K562 (cell line): Measurements from ENCODE around the gene PPT2. TPM values are rescaled to one million over a fixed set of nuclear protein-coding genes. Genes with fewer than 3 reads are reported as not detected.

ENCODE experiments used
- DACH1 ChIP-seq: fragments of 450-650 bp; IDR thresholded peaks from 2 replicates; pipeline ENCODE4 v1.6.1; 2018; ENCODE audit not compliant: partially characterized antibody
- EGR1 ChIP-seq: fragments of 450-650 bp; conservative IDR thresholded peaks from 2 replicates; pipeline ENCODE4 v1.6.1; 2017; ENCODE audit warnings: mild to moderate bottlenecking
- FOS ChIP-seq: IDR thresholded peaks from 3 replicates; pipeline ENCODE4 v1.6.1; 2011; ENCODE audit not compliant: insufficient read length; ENCODE audit errors: extremely low read depth
- PPARD ChIP-seq: fragments of 250-450 bp; sonication (Bioruptor Pico); IDR thresholded peaks from 2 replicates; pipeline ENCODE4 v1.8.0; 2022; ENCODE audit warnings: inconsistent platforms, mild to moderate bottlenecking, moderate library complexity
- RAD21 ChIP-seq, 2 experiments: fragments of 250-450 bp in 1 of 2; fragments of 450-650 bp in 1 of 2; sonication (Bioruptor Pico) in 1 of 2; formaldehyde crosslinking in 1 of 2; IDR thresholded peaks in 1 of 2; conservative IDR thresholded peaks in 1 of 2; 2 replicates each; pipeline versions ENCODE4 v1.4.0 to v1.8.0; 2020 to 2022; ENCODE audit warnings: mild to moderate bottlenecking in 2 of 2, moderate library complexity in 1 of 2
- RFX7 ChIP-seq: fragments of 250-450 bp; sonication (Bioruptor Pico); IDR thresholded peaks from 2 replicates; pipeline ENCODE4 v1.5.1; 2021; ENCODE audit warnings: mild to moderate bottlenecking
- SAFB ChIP-seq: fragments of 200-400 bp; formaldehyde crosslinking; IDR thresholded peaks from 2 replicates; pipeline ENCODE4 v1.6.1; 2017; ENCODE audit warnings: low read depth, low read length, borderline replicate concordance
- SIRT6 ChIP-seq: IDR thresholded peaks from one replicate; pipeline ENCODE4 v1.6.1; 2012; ENCODE audit warnings: low read depth, mild to moderate bottlenecking, control low read depth, inconsistent platforms, low read length, moderate library complexity
- ZNF174 ChIP-seq: fragments of 250-450 bp; sonication (Bioruptor Pico); IDR thresholded peaks from 2 replicates; pipeline ENCODE4 v1.4.0; 2020; ENCODE audit warnings: mild to moderate bottlenecking
- ZNF232 ChIP-seq: sonication (generic); formaldehyde crosslinking; IDR thresholded peaks from 2 replicates; pipeline ENCODE4 v1.8.0; 2022; ENCODE audit warnings: mild to moderate bottlenecking, missing genetic modification reagents
- polyA plus RNA-seq, 8 experiments: library from polyadenylated mRNA; depleted of rRNA in 4 of 8; stranded (reverse) in 5 of 8; unstranded in 3 of 8; fragments of >200 nt; fragmentation: Nextera tagmentation in 2 of 8; fragmentation: Illumina TruSeq in 1 of 8; extraction: Ambion mirVana in 2 of 8; extraction: Trizol in 1 of 8; gene quantifications; 2 replicates each; pipeline versions ENCODE4 v1.2.1 to v1.2.3, GENCODE V29; 2011 to 2014; ENCODE audit warnings: inconsistent platforms in 1 of 8, missing spikeins in 1 of 8
- total RNA-seq, 7 experiments: library from RNA; depleted of rRNA in 6 of 7; stranded (reverse); fragments of >200 nt in 6 of 7; fragmentation: Illumina TruSeq in 2 of 7; extraction: Trizol in 2 of 7; gene quantifications; 2 replicates each; pipeline versions ENCODE4 v1.2.1 to v1.2.3, GENCODE V29; 2011 to 2021; ENCODE audit warnings: low replicate concordance in 1 of 7
- TF ChIP-seq, protein P1 (sequence below), 2 experiments: IDR thresholded peaks; 2 replicates each; pipeline ENCODE4 v1.6.1; 2012; ENCODE audit warnings: improper control_type of control experiment in 2 of 2, low read depth in 2 of 2, low read length in 2 of 2, borderline replicate concordance in 1 of 2
- TF ChIP-seq, protein P2 (sequence below): sonication (generic); formaldehyde crosslinking; IDR thresholded peaks from 2 replicates; pipeline ENCODE4 v1.8.1; 2023; ENCODE audit warnings: mild to moderate bottlenecking, missing genetic modification reagents
- TF ChIP-seq, protein P3 (sequence below): fragments of 250-450 bp; sonication (Bioruptor Pico); IDR thresholded peaks from 2 replicates; pipeline ENCODE4 v1.5.0; 2021
- TF ChIP-seq, protein P4 (sequence below): sonication (generic); formaldehyde crosslinking; IDR thresholded peaks from 2 replicates; pipeline ENCODE4 v1.8.0; 2022; ENCODE audit warnings: mild to moderate bottlenecking, missing genetic modification reagents
- TF ChIP-seq, protein P5 (sequence below): fragments of 200-800 bp; sonication (Bioruptor generic); IDR thresholded peaks from 2 replicates; pipeline ENCODE4 v1.6.1; 2017; ENCODE audit warnings: missing genetic modification characterization, missing compliant biosample characterization

Gene PPT2
- total and polyA plus RNA-seq, 9 of the 15 experiments (the other 6 are each of a cell fraction or from before 2014, with no cell fraction given) = 27.4 to 98.8 (median 69.9) TPM

DNA sequence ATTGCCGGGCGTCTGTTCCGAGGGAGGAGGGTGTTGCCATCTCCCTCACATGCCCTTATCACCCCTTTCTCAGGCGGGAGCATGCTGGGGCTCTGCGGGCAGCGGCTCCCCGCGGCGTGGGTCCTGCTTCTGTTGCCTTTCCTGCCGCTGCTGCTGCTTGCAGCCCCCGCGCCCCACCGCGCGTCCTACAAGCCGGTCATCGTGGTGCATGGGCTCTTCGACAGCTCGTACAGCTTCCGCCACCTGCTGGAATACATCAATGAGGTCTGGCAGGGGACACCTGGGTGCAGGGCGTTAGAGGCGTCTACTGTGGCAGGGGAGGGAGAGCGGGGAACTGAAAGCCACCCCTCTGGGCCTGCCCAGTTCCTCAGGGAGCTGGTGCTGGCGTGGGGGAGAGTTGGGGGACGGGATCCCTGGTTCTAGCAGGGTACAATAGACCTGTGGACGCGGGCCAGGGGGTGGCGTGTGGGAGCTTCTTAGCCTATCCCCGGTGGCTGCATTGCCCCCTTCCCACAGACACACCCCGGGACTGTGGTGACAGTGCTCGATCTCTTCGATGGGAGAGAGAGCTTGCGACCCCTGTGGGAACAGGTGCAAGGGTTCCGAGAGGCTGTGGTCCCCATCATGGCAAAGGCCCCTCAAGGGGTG lies 697 bp downstream of the PPT2 start (continued):
- TF ChIP-seq, protein P1, sequence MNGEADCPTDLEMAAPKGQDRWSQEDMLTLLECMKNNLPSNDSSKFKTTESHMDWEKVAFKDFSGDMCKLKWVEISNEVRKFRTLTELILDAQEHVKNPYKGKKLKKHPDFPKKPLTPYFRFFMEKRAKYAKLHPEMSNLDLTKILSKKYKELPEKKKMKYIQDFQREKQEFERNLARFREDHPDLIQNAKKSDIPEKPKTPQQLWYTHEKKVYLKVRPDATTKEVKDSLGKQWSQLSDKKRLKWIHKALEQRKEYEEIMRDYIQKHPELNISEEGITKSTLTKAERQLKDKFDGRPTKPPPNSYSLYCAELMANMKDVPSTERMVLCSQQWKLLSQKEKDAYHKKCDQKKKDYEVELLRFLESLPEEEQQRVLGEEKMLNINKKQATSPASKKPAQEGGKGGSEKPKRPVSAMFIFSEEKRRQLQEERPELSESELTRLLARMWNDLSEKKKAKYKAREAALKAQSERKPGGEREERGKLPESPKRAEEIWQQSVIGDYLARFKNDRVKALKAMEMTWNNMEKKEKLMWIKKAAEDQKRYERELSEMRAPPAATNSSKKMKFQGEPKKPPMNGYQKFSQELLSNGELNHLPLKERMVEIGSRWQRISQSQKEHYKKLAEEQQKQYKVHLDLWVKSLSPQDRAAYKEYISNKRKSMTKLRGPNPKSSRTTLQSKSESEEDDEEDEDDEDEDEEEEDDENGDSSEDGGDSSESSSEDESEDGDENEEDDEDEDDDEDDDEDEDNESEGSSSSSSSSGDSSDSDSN (IDR thresholded peaks at IDR 0.05; ENCODE audit: borderline replicate concordance in 1 of 2, low read depth in 2 of 2, low read length in 2 of 2) = peak; percentile 4 to 60; a peak in 2 of 4 replicates
- TF ChIP-seq SAFB (no peak), RAD21 (CRISPR knock-in tag; conservative IDR thresholded peaks at IDR 0.05 in 1 of 2, IDR thresholded peaks at IDR 0.05 in 1 of 2) (peak; percentile 90 to 93), FOS (no peak), ZNF232 (no peak), DACH1 (no peak), EGR1 (peak; percentile 78), PPARD (CRISPR knock-in tag) (no peak), RFX7 (CRISPR knock-in tag) (no peak), SIRT6 (no peak), ZNF174 (CRISPR knock-in tag) (no peak)
- TF ChIP-seq, protein P2, sequence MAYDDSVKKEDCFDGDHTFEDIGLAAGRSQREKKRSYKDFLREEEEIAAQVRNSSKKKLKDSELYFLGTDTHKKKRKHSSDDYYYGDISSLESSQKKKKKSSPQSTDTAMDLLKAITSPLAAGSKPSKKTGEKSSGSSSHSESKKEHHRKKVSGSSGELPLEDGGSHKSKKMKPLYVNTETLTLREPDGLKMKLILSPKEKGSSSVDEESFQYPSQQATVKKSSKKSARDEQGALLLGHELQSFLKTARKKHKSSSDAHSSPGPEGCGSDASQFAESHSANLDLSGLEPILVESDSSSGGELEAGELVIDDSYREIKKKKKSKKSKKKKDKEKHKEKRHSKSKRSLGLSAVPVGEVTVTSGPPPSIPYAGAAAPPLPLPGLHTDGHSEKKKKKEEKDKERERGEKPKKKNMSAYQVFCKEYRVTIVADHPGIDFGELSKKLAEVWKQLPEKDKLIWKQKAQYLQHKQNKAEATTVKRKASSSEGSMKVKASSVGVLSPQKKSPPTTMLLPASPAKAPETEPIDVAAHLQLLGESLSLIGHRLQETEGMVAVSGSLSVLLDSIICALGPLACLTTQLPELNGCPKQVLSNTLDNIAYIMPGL (CRISPR knock-in tag) = no peak
- TF ChIP-seq, protein P3, sequence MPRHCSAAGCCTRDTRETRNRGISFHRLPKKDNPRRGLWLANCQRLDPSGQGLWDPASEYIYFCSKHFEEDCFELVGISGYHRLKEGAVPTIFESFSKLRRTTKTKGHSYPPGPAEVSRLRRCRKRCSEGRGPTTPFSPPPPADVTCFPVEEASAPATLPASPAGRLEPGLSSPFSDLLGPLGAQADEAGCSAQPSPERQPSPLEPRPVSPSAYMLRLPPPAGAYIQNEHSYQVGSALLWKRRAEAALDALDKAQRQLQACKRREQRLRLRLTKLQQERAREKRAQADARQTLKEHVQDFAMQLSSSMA (CRISPR knock-in tag) = peak; percentile 26; the same call in 1 of the 2 replicates
- TF ChIP-seq, protein P4, sequence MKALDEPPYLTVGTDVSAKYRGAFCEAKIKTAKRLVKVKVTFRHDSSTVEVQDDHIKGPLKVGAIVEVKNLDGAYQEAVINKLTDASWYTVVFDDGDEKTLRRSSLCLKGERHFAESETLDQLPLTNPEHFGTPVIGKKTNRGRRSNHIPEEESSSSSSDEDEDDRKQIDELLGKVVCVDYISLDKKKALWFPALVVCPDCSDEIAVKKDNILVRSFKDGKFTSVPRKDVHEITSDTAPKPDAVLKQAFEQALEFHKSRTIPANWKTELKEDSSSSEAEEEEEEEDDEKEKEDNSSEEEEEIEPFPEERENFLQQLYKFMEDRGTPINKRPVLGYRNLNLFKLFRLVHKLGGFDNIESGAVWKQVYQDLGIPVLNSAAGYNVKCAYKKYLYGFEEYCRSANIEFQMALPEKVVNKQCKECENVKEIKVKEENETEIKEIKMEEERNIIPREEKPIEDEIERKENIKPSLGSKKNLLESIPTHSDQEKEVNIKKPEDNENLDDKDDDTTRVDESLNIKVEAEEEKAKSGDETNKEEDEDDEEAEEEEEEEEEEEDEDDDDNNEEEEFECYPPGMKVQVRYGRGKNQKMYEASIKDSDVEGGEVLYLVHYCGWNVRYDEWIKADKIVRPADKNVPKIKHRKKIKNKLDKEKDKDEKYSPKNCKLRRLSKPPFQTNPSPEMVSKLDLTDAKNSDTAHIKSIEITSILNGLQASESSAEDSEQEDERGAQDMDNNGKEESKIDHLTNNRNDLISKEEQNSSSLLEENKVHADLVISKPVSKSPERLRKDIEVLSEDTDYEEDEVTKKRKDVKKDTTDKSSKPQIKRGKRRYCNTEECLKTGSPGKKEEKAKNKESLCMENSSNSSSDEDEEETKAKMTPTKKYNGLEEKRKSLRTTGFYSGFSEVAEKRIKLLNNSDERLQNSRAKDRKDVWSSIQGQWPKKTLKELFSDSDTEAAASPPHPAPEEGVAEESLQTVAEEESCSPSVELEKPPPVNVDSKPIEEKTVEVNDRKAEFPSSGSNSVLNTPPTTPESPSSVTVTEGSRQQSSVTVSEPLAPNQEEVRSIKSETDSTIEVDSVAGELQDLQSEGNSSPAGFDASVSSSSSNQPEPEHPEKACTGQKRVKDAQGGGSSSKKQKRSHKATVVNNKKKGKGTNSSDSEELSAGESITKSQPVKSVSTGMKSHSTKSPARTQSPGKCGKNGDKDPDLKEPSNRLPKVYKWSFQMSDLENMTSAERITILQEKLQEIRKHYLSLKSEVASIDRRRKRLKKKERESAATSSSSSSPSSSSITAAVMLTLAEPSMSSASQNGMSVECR (CRISPR knock-in tag) = peak; percentile 81
- TF ChIP-seq, protein P5, sequence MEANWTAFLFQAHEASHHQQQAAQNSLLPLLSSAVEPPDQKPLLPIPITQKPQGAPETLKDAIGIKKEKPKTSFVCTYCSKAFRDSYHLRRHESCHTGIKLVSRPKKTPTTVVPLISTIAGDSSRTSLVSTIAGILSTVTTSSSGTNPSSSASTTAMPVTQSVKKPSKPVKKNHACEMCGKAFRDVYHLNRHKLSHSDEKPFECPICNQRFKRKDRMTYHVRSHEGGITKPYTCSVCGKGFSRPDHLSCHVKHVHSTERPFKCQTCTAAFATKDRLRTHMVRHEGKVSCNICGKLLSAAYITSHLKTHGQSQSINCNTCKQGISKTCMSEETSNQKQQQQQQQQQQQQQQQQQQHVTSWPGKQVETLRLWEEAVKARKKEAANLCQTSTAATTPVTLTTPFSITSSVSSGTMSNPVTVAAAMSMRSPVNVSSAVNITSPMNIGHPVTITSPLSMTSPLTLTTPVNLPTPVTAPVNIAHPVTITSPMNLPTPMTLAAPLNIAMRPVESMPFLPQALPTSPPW (CRISPR knock-in tag) = peak; percentile 35
